ENCODE data around the gene PDGFD. TPM values are rescaled to one million over a fixed set of nuclear protein-coding genes. Genes with fewer than 3 reads are reported as not detected.

PDGFD gene
- total and polyA plus RNA-seq, 2 experiments from 2014 or later: 100 to 105 TPM

GRCh38 chr11:104129145-104129544, 34.8 kb downstream of the PDGFD start:
- Histone ChIP-seq H3K36me3 (no peaks in the 10 kb centered on the region), H3K27me3 (no peaks in the 10 kb centered on the region), H3K27ac (no peak overlapping the region), H3K4me1 (ENCODE audit: low read depth) (peaks cover 29% of the 10 kb centered on the region), H3K4me3 (no peak overlapping the region), H3K9me3 (ENCODE audit: low read depth) (no peaks in the 10 kb centered on the region)
- no peak for DNase-seq (ENCODE audit: low read depth in 1 of 2, low spot score in 1 of 2)
- TF ChIP-seq CTCF (IDR thresholded peaks at IDR 0.05; ENCODE audit: low read depth, low read length): no peak

- H3K36me3 ChIP-seq: no peaks in the 10 kb centered on the region
- H3K27me3 ChIP-seq: no peaks in the 10 kb centered on the region
- H3K4me3 ChIP-seq: no peak overlapping the region
- DNase-seq (ENCODE audit: low read depth in 1 of 2, low spot score in 1 of 2): peak in 1 of 2 donors; percentile 64
- no peaks in the 10 kb centered on the region for H3K9me3 ChIP-seq (ENCODE audit: low read depth)
- peaks cover 41% of the 10 kb centered on the region for H3K4me1 ChIP-seq (ENCODE audit: low read depth)
- TF ChIP-seq CTCF (IDR thresholded peaks at IDR 0.05; ENCODE audit: low read depth, low read length): no peak
- H3K27ac ChIP-seq: no peak overlapping the region
These were observed 36.1 kb downstream of the PDGFD start for GRCh38 chr11:104127828-104128227.

- H3K27ac ChIP-seq: peak overlapping the region; percentile 46
- H3K4me1 ChIP-seq (ENCODE audit: low read depth): peaks cover 41% of the 10 kb centered on the region
- H3K4me3 ChIP-seq: no peak overlapping the region
- no peak for TF ChIP-seq CTCF (IDR thresholded peaks at IDR 0.05; ENCODE audit: low read depth, low read length)
- no peak for DNase-seq (ENCODE audit: low read depth in 1 of 2, low spot score in 1 of 2)
- no peaks in the 10 kb centered on the region for H3K36me3 ChIP-seq
- no peaks in the 10 kb centered on the region for H3K27me3 ChIP-seq
- no peaks in the 10 kb centered on the region for H3K9me3 ChIP-seq (ENCODE audit: low read depth)
These were observed 37.5 kb downstream of the PDGFD start for GRCh38 chr11:104126464-104126863.

GRCh38 chr11:104124979-104125378, 39.0 kb downstream of the PDGFD start:
- no peak for TF ChIP-seq CTCF (IDR thresholded peaks at IDR 0.05; ENCODE audit: low read depth, low read length)
- peaks cover 45% of the 10 kb centered on the region for H3K4me1 ChIP-seq (ENCODE audit: low read depth)
- H3K4me3 ChIP-seq: no peak overlapping the region
- H3K27ac ChIP-seq: peak overlapping the region; percentile 77
- no peaks in the 10 kb centered on the region for H3K27me3 ChIP-seq
- no peaks in the 10 kb centered on the region for H3K9me3 ChIP-seq (ENCODE audit: low read depth)
- no peak for DNase-seq (ENCODE audit: low read depth in 1 of 2, low spot score in 1 of 2)
- H3K36me3 ChIP-seq: no peaks in the 10 kb centered on the region

GRCh38 chr11:104122836-104123235, 41.1 kb downstream of the PDGFD start:
- DNase-seq (ENCODE audit: low read depth in 1 of 2, low spot score in 1 of 2): no peak
- H3K27me3 ChIP-seq: no peaks in the 10 kb centered on the region
- no peak for TF ChIP-seq CTCF (IDR thresholded peaks at IDR 0.05; ENCODE audit: low read depth, low read length)
- H3K36me3 ChIP-seq: no peaks in the 10 kb centered on the region
- no peak overlapping the region for H3K27ac ChIP-seq
- H3K4me1 ChIP-seq (ENCODE audit: low read depth): peaks cover 36% of the 10 kb centered on the region
- no peak overlapping the region for H3K4me3 ChIP-seq
- H3K9me3 ChIP-seq (ENCODE audit: low read depth): no peaks in the 10 kb centered on the region

Data from cardiac muscle cell (in vitro differentiated cells and primary cell).